HUES64 (cell line): Measurements from ENCODE around the gene TMEFF2.
A peak's percentile ranks its signal among the peaks of the same experiment; 100 is the strongest.

Experiments
- H3K27ac ChIP-seq: 2 replicates; pipeline ENCODE4 v1.7.0; 2013; ENCODE audit warnings: low read depth, low read length, inconsistent platforms
- H3K27me3 ChIP-seq: 2 replicates; pipeline ENCODE4 v1.6.1; 2013; ENCODE audit warnings: mild to moderate bottlenecking, low read length; ENCODE audit not compliant: insufficient read depth
- H3K36me3 ChIP-seq: 2 replicates; pipeline ENCODE4 v1.6.1; 2013; ENCODE audit warnings: mild to moderate bottlenecking, low read length; ENCODE audit not compliant: insufficient read depth
- H3K4me1 ChIP-seq: 2 replicates; pipeline ENCODE4 v1.6.1; 2013; ENCODE audit warnings: mild to moderate bottlenecking, low read length, moderate library complexity; ENCODE audit not compliant: insufficient read depth
- H3K4me3 ChIP-seq: 2 replicates; pipeline ENCODE4 v1.5.1; 2013; ENCODE audit warnings: mild to moderate bottlenecking, low read length, moderate library complexity
- H3K9ac ChIP-seq: 2 replicates; pipeline ENCODE4 v1.6.1; 2013; ENCODE audit warnings: mild to moderate bottlenecking, low read depth, low read length
- H3K9me3 ChIP-seq: 2 replicates; pipeline ENCODE4 v1.6.1; 2013; ENCODE audit warnings: low read depth, low read length; ENCODE audit not compliant: insufficient read depth
- WGBS: fragments of 150-250, 120-280 bp; methylation state at CpG from one replicate; pipeline ENCODE4 v1.1.7; 2013; ENCODE audit warnings: missing lambda C conversion rate; 5-methylcytosine and 5-hydroxymethylcytosine counted together

Gene TMEFF2

DNA sequence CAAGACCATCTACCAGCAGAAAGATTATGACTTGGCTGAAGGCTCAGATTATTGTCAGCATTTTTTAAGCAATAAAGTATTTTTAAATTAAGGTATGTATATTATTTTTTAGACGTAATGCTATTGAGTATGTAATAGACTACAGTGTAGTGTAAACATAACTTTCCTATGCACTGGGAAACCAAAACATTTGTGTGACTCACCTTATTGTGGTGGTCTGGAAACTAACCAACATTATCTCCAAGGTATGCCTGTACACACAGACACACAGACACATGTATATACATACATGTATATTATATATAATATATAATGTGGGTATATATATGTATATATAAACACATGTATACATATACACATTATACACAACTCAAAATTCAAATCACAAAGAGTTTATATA is 9.1 kb upstream of the TMEFF2 start:
- no peaks in the 10 kb centered on the region for H3K36me3 ChIP-seq
- no peaks in the 10 kb centered on the region for H3K4me1 ChIP-seq
- no peak overlapping the region for H3K27ac ChIP-seq
- no peaks in the 10 kb centered on the region for H3K9me3 ChIP-seq
- no peak overlapping the region for H3K9ac ChIP-seq
- WGBS: no CpG with 5 or more reads among the region's 1 CpG
- H3K27me3 ChIP-seq: peaks cover 10% of the 10 kb centered on the region; the same call in 1 of the 2 replicates
- H3K4me3 ChIP-seq: no peak overlapping the region

DNA sequence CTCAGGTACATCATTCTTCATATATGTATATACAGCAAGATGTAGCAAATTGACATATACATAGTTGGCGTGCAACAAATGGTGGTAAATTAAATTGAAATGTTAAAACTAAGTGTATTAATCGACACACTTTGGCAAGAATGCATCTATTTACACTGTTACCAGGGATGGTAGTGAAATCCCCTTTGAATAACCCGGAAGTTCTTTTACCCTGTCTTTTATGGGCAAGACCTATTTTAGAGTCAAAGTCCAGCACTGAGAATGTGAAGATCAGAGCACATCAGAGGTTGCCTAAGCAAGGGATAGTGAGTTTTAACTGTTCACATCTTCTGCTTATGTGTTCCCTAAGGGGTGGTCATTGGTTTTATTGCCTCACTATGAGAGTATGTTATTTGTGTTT is 7.6 kb upstream of the TMEFF2 start:
- H3K36me3 ChIP-seq: no peaks in the 10 kb centered on the region
- H3K9me3 ChIP-seq: no peaks in the 10 kb centered on the region
- H3K27me3 ChIP-seq: peaks cover 25% of the 10 kb centered on the region
- WGBS: 98% methylated on average over 3 of the region's 3 CpGs
- H3K9ac ChIP-seq: no peak overlapping the region
- no peaks in the 10 kb centered on the region for H3K4me1 ChIP-seq
- no peak overlapping the region for H3K4me3 ChIP-seq
- no peak overlapping the region for H3K27ac ChIP-seq

DNA sequence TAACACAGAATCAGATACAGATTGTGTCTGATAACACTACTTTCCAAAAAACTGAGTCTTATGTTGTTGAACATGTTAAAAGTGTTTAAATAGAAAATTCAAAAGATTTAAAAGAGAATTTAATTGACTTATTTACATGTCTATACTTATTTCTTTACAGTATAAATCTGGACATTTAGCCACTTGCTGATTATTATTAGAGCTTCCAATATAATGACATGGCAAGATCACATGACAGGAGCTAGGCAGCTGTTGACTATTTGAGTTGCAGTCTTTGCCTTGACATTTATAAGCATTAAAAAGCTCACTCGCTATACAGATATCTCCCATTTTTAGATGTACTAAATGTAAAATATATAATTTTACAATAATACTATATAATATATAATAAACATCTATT is 6.4 kb upstream of the TMEFF2 start:
- Histone ChIP-seq H3K36me3 (no peaks in the 10 kb centered on the region), H3K4me3 (no peak overlapping the region), H3K4me1 (peaks cover 11% of the 10 kb centered on the region), H3K9ac (no peak overlapping the region), H3K9me3 (no peaks in the 10 kb centered on the region), H3K27ac (no peak overlapping the region), H3K27me3 (peaks cover 37% of the 10 kb centered on the region)
- WGBS: no CpG with 5 or more reads among the region's 1 CpG

DNA sequence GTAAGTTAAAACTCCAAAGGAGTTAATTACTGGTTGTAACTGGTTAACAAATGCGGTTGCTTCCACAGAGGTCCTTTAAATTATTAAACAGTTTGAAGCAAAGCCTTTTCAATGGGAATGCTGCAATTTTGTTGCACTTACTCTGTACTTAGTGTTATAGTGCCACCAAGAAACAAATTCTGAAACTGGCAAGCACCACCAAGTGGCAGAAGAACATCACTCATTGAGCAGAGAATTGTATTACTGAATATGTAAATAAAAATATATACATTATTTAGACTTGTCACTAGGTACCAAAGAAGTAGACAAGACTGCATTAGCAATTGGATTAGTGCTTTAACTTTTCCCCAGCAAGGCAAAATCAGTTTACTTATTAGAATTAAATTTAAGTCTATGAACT is 2.6 kb upstream of the TMEFF2 start:
- 63% methylated on average over 1 of the region's 1 CpG for WGBS
- no peaks in the 10 kb centered on the region for H3K36me3 ChIP-seq
- no peaks in the 10 kb centered on the region for H3K9me3 ChIP-seq
- peaks cover 24% of the 10 kb centered on the region for H3K4me1 ChIP-seq
- no peak overlapping the region for H3K4me3 ChIP-seq
- H3K27me3 ChIP-seq: peaks cover 75% of the 10 kb centered on the region
- no peak overlapping the region for H3K9ac ChIP-seq
- H3K27ac ChIP-seq: no peak overlapping the region

DNA sequence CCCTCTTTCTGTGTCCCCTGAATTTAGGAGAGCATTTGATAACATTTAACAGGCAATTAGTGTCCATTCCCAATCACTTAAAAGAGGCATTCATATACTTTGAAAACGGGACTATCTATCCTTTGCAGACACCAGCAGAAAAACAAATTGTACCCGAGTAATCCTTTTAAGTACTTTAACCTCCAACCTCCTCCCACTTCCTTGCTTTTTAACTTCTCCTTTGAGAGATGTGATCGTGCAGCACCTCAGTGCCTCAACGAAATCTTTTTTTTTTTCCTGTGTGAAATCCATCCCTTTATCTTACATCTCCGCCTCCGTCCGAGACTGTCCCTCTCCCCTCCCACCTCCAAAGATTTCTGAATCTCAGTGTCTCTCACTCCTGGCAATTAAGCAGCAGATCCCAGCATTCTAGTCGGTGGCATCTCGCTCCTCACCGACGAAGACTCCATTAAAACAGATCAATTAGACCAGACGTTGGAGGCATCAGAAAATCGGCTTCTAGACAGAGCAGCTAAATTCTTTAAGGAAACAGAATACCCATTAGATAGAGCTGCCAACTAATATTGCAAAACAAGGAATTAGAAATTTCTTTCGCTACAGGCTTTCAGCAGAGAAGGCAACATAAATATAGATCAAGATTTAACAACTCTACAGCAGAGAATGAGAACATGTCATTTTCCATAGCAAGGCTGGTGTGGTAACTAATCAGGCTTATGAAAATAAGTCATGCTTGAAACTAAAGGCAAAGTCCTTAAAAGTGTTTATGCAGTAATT is 1.9 kb upstream of the TMEFF2 start:
- 9% methylated on average over 14 of the region's 14 CpGs for WGBS
- H3K27me3 ChIP-seq: peaks cover 82% of the 10 kb centered on the region

GRCh38 chr2:192195548-192196418 is 1.1 kb upstream of the TMEFF2 start:
- Histone ChIP-seq H3K36me3 (no peaks in the 10 kb centered on the region), H3K9me3 (no peaks in the 10 kb centered on the region), H3K9ac (0 out of 2 replicates have a peak overlapping the region, but pooled peaks have one; percentile 9), H3K4me3 (peak overlapping the region; percentile 67), H3K4me1 (peaks cover 24% of the 10 kb centered on the region), H3K27me3 (peaks cover 89% of the 10 kb centered on the region), H3K27ac (no peak overlapping the region)
- under 1% methylated on average over 44 of the region's 44 CpGs for WGBS

More for the DNA sequence above, 1.9 kb upstream of the TMEFF2 start:
- Histone ChIP-seq H3K4me3 (peak overlapping the region; percentile 67), H3K4me1 (peaks cover 24% of the 10 kb centered on the region), H3K9me3 (no peaks in the 10 kb centered on the region), H3K27ac (no peak overlapping the region), H3K36me3 (no peaks in the 10 kb centered on the region), H3K9ac (no peak overlapping the region)

GRCh38 chr2:192194265-192194865 is 368 bp downstream of the TMEFF2 start:
- 2% methylated on average over 48 of the region's 48 CpGs for WGBS
- no peak overlapping the region for H3K9ac ChIP-seq
- H3K4me3 ChIP-seq: peak overlapping the region; percentile 67
- no peak overlapping the region for H3K27ac ChIP-seq
- peaks cover 24% of the 10 kb centered on the region for H3K4me1 ChIP-seq
- no peaks in the 10 kb centered on the region for H3K9me3 ChIP-seq
- no peaks in the 10 kb centered on the region for H3K36me3 ChIP-seq
- peaks cover 85% of the 10 kb centered on the region for H3K27me3 ChIP-seq

GRCh38 chr2:192190474-192190873 is 4.3 kb downstream of the TMEFF2 start:
- no peak overlapping the region for H3K27ac ChIP-seq
- peaks cover 50% of the 10 kb centered on the region for H3K27me3 ChIP-seq
- H3K4me3 ChIP-seq: no peak overlapping the region
- H3K36me3 ChIP-seq: no peaks in the 10 kb centered on the region
- no peak overlapping the region for H3K9ac ChIP-seq
- no peaks in the 10 kb centered on the region for H3K9me3 ChIP-seq
- peaks cover 10% of the 10 kb centered on the region; the same call in 1 of the 2 replicates for H3K4me1 ChIP-seq
- WGBS: no CpG with 5 or more reads among the region's 1 CpG

DNA sequence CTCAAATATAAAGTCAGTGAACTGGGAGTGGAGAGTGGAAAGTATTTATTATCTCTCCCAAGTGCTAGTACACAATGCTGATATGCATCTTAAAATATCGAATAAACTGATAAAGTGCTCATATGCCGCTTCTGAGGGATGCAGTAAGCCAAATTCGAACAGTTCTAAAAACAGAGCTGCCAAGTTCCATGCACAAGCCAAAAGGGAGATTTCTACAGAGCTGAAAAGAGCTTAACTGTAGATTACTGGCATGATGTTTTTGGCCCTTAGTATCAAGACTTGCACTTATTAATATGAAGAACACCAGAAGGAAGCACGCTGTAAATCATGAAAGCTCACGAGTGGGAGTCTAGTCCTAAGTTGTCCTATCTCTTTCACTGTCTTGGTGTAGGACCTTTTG is 7.9 kb downstream of the TMEFF2 start:
- no peak overlapping the region for H3K27ac ChIP-seq
- H3K9me3 ChIP-seq: no peaks in the 10 kb centered on the region
- H3K4me3 ChIP-seq: no peak overlapping the region
- no peaks in the 10 kb centered on the region for H3K4me1 ChIP-seq
- H3K27me3 ChIP-seq: peaks cover 13% of the 10 kb centered on the region
- no peaks in the 10 kb centered on the region for H3K36me3 ChIP-seq
- 96% methylated on average over 5 of the region's 5 CpGs for WGBS
- H3K9ac ChIP-seq: no peak overlapping the region

- H3K4me1 ChIP-seq: no peaks in the 10 kb centered on the region
- H3K27me3 ChIP-seq: no peaks in the 10 kb centered on the region
- H3K36me3 ChIP-seq: no peaks in the 10 kb centered on the region
- no peaks in the 10 kb centered on the region for H3K9me3 ChIP-seq
- 98% methylated on average over 2 of the region's 2 CpGs for WGBS
- H3K27ac ChIP-seq: no peak overlapping the region
- H3K4me3 ChIP-seq: no peak overlapping the region
- no peak overlapping the region for H3K9ac ChIP-seq
Measured at GRCh38 chr2:192184349-192184748, 10.4 kb downstream of the TMEFF2 start.

DNA sequence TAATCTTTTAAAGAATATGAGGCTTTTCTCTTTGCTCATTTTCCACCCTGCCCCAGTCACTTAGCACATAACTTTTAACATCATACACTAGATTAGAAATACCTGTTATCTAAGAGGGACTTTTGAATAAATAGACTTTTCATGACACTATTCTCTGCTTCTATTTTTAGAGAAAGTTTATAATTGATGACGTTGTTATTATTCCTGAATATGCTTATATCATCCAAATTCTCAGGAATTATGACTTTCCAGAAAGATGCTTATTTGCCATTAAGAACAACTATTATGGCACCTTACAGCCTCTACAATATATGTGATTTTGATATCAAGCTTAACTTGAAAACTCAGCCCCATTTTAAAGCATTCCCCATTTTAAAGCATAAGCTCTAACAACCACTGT is 11.4 kb downstream of the TMEFF2 start:
- H3K36me3 ChIP-seq: no peaks in the 10 kb centered on the region
- H3K27me3 ChIP-seq: no peaks in the 10 kb centered on the region
- H3K4me3 ChIP-seq: no peak overlapping the region
- no peaks in the 10 kb centered on the region for H3K9me3 ChIP-seq
- H3K9ac ChIP-seq: no peak overlapping the region
- no CpG with 5 or more reads among the region's 1 CpG for WGBS
- H3K27ac ChIP-seq: no peak overlapping the region
- H3K4me1 ChIP-seq: no peaks in the 10 kb centered on the region
